ENCODE measurements around the gene JAKMIP1.

JAKMIP1 gene

DNA sequence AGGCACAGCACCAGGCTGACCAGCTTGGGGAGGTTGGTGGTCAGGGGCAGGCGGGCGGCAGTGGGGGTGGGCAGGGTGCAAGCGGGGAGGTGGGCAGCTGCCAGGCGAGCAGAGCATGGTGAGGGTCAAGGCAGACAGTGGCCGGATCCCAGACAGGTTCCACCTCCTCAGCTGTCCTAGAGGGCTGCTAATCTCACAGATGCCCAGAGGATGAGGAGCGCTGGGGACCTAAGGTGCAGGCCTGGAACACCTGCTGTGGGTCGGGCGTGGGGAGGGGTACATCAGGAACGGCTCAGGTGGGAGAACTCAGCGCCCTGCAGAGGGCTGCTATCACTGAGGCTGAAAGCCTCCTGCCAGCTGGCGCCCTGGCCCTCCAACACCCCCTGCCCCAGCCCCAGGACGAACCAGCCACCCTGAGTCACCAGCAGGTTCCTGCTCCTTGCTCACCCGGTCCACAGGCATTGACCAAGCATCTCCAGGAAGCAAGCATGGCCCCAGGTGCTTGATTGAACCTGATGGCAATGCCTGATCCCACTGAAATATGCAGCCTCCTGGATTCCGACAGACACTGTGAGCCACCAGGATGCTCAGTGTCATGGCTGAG is 153.7 kb downstream of the JAKMIP1 start:
- no peak for DNase-seq (ENCODE audit: low read depth)
- no peak overlapping the region for H3K4me3 ChIP-seq (ENCODE audit: low read length)
- TF ChIP-seq, protein P1, sequence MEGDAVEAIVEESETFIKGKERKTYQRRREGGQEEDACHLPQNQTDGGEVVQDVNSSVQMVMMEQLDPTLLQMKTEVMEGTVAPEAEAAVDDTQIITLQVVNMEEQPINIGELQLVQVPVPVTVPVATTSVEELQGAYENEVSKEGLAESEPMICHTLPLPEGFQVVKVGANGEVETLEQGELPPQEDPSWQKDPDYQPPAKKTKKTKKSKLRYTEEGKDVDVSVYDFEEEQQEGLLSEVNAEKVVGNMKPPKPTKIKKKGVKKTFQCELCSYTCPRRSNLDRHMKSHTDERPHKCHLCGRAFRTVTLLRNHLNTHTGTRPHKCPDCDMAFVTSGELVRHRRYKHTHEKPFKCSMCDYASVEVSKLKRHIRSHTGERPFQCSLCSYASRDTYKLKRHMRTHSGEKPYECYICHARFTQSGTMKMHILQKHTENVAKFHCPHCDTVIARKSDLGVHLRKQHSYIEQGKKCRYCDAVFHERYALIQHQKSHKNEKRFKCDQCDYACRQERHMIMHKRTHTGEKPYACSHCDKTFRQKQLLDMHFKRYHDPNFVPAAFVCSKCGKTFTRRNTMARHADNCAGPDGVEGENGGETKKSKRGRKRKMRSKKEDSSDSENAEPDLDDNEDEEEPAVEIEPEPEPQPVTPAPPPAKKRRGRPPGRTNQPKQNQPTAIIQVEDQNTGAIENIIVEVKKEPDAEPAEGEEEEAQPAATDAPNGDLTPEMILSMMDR (IDR thresholded peaks at IDR 0.05; ENCODE audit: insufficient read depth, low read depth, low read length, missing control alignments) = no peak

DNA sequence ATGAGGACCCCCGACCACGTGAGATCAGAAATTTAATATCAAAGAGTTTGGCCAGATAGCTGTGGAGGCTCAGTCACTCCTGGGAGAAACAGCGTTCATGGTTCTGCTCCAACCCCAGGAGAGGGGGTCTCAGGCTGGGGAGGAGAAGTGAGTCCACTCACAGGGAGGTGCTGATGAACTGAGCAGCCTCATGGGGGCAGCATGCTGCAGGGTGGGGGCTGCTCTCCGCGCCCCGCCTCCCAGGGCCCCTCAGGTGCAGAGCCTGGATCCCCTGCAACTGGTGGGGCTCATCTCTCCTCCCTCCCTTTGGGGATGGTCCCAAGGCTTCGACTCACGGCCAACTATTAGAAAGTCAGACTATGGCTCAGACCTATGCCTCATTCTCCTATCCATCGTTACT is 155.5 kb downstream of the JAKMIP1 start:
- TF ChIP-seq, protein P1 (IDR thresholded peaks at IDR 0.05; ENCODE audit: insufficient read depth, low read depth, low read length, missing control alignments) = no peak
- H3K4me3 ChIP-seq (ENCODE audit: low read length) = no peak overlapping the region
- no peak for DNase-seq (ENCODE audit: low read depth)

DNA sequence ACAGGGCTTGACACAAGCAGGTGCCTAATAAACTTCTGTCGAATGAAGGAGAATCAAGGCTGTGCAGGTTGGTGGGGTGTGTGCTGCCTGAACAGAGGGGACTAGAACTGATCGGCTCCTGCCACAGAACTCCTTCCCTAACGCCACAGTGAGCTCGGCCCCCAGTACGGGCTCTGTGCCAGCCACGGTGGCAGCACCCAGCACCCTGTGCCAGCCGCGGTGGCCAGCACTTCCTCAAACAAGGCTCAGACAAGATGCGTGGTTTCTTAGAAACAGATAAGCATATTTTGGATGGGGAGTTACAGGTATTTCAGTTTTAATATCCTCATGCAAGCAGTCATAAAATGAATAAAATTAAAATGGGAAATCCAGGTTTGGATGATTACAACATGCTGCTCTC is 156.1 kb downstream of the JAKMIP1 start:
- no peak overlapping the region for H3K4me3 ChIP-seq (ENCODE audit: low read length)
- TF ChIP-seq, protein P1 (IDR thresholded peaks at IDR 0.05; ENCODE audit: insufficient read depth, low read depth, low read length, missing control alignments) = no peak
- no peak for DNase-seq (ENCODE audit: low read depth)

DNA sequence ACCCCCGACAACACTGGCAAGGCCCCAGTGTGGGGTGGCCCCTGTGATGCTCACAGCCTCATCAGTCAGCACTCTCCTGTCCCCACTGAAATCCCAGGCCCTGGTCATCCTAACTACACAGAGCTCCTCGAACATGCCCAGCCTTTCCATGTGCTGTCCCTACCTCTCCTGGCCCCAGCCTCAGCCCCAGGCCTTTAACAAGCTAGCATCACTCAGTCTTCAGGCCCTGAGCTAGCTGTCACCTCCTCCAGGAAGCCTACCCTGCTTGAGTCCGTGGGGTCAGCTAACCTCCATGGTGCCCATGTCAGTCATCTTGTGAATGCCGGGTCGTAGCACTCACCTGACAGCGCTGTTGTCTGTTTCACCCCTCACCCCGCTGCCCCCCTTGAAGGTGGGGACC is 156.5 kb downstream of the JAKMIP1 start:
- TF ChIP-seq, protein P1 (IDR thresholded peaks at IDR 0.05; ENCODE audit: insufficient read depth, low read depth, low read length, missing control alignments) = no peak
- no peak overlapping the region for H3K4me3 ChIP-seq (ENCODE audit: low read length)
- DNase-seq (ENCODE audit: low read depth) = no peak

DNA sequence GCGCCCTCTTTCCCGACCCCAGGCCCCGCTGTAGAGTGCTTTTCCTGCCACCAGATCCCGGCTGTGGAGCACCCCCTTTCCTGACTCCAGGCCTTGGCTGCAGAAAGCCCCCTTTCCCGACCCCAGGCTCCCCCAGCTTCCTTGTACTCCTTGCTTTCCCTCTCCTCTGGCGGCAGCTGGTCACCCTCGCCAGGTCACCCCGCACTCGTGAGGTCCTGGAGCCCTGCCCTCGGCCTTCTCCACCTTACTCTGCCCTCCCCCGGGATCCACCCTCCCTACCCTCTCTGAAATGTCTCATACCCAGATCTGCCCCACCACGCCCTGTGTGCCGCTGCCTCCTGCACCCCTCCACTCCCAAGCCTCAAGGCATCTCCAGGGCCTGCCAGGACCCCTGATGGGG is 157.2 kb downstream of the JAKMIP1 start:
- no peak for DNase-seq (ENCODE audit: low read depth)
- H3K4me3 ChIP-seq (ENCODE audit: low read length) = no peak overlapping the region
- TF ChIP-seq, protein P1 (IDR thresholded peaks at IDR 0.05; ENCODE audit: insufficient read depth, low read depth, low read length, missing control alignments) = no peak

DNA sequence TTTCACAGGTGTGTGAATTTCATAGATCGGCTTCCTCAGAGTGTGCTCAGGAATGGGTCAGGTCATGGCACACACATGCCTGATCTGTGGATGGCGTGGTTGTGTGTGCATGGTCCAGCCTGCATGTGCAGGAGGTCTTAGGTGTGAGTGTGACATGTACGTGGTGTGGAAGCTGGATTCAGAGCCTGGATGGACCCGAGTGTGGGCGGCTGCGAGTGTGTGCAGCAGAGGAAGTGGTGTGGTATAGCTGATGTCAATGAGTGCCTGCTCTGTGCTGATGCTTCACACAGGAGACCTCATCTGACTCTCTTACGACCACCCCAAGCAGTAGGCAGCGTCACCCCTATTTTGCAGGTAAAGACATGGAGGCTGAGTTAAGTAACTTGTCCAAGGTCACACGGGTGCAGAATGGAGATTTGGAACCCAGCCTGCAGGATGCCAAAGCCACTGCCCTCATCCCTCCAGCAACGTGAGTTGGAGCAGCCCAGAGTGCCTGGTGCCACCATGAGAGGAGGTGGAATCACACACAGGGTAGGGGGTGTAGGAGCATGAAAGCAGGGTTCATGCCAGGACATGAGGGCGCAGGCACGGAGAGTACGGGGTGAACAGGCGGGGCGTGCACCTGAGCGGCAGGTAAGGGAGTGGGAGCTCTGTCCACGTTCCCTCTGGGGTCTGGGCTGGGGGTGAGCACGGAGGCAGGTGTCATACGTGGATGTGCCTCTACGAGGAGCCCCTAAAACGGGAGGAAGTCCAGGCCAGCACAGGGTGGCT is 157.9 kb downstream of the JAKMIP1 start:
- TF ChIP-seq, protein P1 (IDR thresholded peaks at IDR 0.05; ENCODE audit: insufficient read depth, low read depth, low read length, missing control alignments) = no peak
- H3K4me3 ChIP-seq (ENCODE audit: low read length) = no peak overlapping the region
- no peak for DNase-seq (ENCODE audit: low read depth)
